Activated CD8-positive, alpha-beta memory T cell treated with anti-CD3 and anti-CD28 coated beads for 36 hours (primary cell): ENCODE results near the gene FXYD1. TPM values are rescaled to one million over a fixed set of nuclear protein-coding genes. Genes with fewer than 3 reads are reported as not detected.

Experiments
- CTCF ChIA-PET: fragments of 350-600 bp; sonication (Branson Sonifier 250); formaldehyde crosslinking; loops from one replicate; lab custom pipeline; 2021; ENCODE audit warnings: antibody characterized with exemption; lab: Charles Lee
- POLR2A ChIA-PET: fragments of 350-600 bp; sonication (Branson Sonifier 250); formaldehyde crosslinking; loops from one replicate; lab custom pipeline; 2021; ENCODE audit warnings: antibody characterized with exemption; lab: Charles Lee
- total RNA-seq, 2 experiments: library from RNA; stranded (reverse); gene quantifications; one replicate each; pipeline ENCODE4 v1.2.3, GENCODE V29; 2021

The FXYD1 gene
- total RNA-seq, 2 experiments from 2014 or later = not detected

DNA sequence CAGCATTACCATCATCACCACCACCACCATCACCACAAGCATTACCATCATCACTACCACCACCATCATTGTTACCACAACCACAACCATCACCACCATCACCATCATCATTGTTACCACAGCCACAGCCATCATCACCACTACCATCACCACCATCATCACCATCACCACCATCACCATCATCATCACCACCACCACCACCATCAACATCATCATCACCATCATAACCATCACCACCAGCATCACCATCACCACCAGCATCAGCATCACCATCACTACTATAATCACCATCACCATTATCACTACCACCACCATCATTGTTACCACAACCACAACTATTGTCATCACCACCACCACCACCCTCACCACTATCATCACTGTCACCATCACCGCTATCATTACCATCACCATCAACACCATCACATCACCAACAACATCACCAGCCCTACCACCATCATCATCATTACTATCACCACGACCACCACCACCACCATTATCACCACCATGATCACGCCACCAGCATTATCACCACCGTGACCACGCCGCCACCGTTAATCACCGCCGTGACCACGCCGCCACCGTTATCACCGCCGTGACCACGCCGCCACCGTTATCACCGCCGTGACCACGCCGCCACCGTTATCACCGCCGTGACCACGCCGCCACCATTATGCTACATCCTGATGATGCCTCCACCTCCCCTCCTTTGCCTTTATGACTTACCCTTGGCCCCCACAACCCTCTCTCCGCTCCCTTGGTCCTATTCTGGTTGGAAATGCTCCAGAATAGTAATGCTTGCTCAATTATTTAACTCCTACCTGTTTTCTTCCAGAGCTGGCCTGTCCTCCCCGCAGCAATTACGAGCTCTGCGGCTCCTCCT lies 33.0 kb upstream of the FXYD1 start:
- ChIA-PET CTCF (no interaction called here), POLR2A (no interaction called here)

DNA sequence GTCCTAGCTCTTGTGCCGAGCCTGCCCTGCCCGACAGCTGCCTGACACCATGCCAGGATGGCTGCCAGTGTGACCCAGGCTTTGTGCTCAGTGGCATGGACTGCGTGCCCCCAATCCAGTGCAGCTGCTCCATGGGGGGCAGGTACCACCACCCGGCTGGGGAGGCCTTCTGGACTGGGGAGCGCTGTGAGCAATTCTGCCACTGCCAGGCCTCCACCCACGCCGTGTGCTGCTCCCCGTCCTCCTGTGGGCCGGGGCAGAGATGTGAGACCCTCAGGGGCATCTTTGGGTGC lies 32.4 kb upstream of the FXYD1 start:
- CTCF ChIA-PET = no interaction called here
- POLR2A ChIA-PET = no interaction called here

DNA sequence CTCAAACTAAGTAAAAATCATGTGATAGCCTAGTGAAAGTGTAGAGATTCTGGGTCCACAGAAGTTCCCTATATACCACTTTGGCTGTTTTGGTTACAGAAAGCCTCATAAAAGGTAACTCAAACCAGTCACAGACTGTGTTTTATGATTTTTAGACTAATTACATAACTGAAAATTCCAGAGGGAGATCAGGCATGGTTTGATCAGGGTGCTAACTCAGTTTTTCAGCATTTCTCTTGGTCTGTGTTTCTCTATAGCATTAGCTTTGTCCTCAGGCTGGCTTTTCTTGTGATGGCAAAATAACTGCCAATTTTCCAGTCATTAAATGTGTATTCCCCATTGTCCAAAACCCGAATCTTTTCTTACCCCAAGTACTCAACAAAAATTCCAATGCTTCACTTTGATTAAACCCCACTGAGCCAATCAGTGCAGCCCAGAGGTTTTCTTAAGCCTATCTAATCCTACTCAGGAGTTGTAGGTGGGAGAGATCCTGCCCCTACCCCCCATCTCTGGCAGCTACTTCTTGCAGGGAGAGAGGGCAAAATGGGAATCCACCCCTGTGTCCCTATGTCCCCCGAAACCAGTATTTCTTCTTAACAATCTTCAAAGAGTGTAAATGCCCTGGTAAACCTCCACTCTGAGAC lies 31.6 kb upstream of the FXYD1 start:
- POLR2A ChIA-PET = no interaction called here

DNA sequence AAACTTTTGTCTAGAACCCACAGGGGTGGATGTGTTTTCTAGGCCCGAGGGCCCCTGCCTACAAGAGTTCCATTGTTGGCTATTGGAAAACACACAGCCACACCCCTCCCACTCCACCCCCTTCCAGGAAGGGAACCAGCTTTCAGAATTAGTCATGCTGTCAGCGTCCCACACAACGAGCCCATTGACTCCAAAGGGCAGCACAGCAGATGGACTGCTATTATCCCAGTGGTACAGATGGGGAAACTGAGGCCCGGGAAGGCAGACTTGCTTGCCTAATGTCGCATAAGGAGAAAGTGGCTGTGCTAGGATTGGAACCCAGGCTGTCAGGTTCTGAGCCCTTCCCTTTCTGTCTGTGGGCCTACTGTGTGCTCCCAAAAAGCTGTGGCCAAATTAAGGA lies 31.1 kb upstream of the FXYD1 start:
- POLR2A ChIA-PET = no interaction called here
- CTCF ChIA-PET = no interaction called here

More for the DNA sequence above, 31.6 kb upstream of the FXYD1 start:
- CTCF ChIA-PET = no interaction called here

DNA sequence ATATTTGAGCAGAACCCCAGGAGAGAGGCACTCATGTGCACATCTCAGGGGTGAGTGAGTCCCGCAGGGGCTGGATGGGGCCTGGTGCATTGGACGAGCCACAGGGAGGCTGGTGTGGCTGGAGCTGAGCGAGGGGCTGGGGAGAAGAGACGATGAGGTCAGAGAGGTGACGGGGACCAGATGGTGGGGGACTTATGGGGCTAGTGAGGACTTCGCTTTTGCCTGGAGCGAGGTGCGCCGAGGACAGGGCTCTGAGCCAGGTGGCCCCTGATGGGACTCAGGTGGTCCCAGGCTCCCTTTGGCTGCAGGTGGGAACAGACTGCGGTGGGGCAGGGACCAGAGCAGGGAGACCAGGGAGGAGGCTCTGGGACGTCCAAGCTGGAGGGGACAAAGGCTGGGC lies 29.9 kb upstream of the FXYD1 start:
- ChIA-PET POLR2A (no interaction called here), CTCF (no interaction called here)

DNA sequence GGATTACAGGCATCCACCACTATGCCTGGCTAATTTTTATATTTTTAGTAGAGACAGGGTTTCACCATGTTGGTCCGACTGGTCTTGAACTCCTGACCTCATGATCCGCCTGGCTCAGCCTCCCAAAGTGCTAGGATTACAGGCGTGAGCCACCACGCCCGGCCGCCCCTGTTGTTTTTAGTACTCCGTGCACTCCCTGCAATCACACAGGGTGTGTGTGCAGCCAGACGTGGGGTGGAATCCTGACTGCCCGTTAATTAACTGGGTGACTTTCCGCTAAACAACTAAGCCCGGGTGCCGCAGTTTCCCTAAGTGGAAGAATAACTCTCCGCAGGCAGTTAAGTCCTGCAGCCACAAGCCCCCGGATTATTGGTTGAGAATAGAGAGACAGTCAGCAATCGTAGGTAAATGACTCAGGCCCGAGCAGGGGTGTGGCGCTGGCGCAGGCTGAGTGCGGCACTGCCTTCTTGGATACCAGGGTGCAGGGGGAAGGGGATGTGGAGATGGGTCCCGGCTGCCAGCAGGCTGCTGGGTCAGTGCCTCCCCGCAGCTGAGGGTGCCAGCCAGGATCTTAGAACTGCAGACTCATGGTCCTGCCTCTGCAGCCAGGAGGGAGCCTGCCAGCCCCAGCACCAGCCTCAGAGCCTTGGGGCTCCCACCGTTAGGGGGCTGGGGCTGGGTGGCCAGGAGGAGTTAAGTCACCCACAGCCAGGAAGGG lies 29.1 kb upstream of the FXYD1 start:
- ChIA-PET CTCF (no interaction called here), POLR2A (no interaction called here)

DNA sequence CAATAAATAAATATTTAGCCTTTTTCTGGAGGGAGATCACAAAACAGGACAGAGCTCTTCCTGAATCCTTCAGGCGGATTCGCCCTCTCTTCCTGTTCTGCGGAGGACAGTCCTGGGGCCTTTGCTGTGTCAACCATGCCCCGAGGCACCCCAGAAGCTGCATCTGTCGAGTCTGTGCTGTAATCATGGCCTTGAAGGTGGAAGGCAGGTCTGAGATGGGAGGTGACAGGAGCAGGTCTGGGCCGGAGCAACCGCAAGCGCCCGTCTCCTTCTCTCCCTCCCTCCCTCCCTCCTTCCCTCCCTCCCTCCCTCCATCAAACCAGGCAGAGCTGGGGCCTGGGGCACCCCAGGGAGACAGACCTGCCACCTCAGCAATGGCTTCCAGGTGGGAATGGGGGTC lies 27.6 kb upstream of the FXYD1 start:
- ChIA-PET POLR2A (no interaction called here), CTCF (interaction anchor here (1.0 to 1.4 kb wide), 3 partner anchors 25 to 44 kb away, joined by 3 to 4 read pairs (median 3); no protein-coding TSS in a partner anchor)

DNA sequence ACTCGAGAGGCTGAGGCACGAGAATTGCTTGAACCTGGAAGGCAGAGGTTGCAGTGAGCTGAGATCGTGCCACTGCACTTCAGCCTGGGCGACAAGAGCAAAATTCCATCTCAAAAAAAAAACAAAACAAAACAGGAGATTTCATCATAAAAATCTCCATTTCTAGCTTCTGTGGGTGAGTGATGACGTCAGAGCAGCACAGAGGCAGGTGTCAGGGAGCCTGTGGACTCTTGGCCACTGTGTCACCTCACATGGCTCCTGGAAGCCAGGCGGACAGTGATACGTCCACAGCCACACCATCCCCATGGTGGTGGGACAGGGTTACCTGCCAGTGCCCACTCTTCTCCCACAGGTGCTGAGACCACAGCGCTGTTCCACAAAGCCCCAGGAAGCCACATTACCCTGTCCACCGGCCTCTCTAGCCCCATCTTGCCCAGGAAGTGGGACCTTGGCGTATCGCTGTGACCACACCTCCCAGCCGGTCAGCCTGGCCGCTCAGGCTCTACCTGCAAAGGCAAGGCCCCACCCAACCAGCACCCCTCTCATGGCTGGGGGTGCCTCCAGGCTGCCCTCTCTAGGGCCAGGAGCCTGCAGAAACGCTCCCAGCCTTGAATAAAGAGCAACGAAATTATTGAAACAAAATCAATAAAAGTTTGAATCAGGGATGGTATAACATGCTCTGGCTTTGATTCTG lies 25.5 kb upstream of the FXYD1 start:
- ChIA-PET POLR2A (no interaction called here), CTCF (no interaction called here)

DNA sequence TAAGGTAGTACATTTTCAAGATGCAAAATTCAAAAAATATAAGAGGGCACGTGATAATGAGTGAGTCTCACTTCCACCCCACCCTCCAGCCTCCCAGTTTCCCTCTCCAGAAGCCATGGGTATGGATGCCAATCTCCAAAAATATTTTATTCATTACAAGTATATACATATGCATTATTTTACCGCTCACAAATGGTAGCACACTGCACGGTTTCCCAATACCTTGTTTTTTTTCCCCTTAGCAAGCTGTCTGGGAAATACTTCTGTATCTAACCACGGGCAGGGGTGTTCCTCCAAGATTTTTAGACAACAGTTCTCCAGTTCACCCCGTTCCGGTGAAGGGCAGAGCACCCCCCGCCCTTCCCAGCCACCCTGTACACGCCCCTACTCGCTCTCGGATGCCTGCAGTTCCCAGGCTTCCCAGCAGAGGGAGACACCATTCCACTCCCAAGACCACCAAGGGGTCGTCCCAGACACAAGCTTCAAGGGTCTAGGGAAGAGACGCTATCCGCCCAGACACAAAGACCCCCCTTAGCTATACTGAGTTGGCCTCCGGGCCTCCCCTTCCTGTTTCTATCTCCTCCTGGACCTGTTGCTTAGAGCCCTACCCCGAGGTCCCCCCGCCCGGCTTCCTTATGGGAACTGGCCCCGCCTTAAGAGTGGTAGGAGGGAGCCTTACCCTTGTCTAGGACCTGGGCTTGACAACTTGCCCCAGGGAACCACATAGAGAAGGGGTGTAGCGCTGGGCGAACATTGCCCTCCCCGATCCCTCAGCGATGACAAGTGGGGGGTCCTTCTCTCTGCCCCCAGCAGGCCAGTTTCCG lies 24.1 kb upstream of the FXYD1 start:
- ChIA-PET POLR2A (no interaction called here), CTCF (interaction anchor here (0.5 to 1.7 kb wide), 10 partner anchors 10 to 487 kb away, joined by 3 to 8 read pairs (median 5); partner anchors contain the start of gene FXYD7)

DNA sequence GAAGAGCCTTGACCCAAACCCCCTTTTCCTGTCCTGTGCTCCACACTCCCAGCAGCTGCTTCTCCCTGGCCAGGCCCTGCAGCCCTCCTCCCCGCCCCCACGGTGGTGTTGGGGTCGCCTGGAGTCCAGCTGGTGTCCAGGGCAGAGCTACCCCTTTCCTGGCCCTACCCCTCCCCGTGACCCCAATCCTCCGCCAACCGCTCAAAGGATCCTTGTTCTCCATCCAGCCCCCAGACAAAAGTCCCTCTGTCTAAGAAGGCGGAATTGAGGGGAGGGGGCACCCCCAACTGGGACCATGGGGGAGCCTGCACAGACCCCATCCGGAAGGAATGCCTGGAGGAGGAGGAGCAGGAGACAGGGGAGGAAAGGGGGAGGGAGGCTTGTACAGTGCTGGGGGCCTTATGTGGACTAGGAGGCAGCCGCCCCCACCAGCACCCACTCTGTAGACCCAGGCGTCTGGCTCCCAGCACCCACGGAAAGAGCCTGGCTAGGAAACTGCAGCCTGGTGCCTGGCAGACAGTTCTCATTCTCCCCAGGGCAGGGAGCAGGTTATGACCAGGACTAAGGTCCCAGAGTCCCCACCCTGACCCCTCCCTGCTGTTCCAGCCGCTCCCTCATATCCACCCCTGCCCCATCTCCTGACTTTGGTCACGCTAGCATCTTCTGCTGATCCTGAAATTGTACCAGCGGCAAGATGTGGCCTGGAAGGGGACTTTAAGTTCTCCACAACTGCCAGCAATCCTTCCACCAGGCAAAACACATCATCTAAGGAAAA lies 23.3 kb upstream of the FXYD1 start, which contains the start of gene FXYD3:
Gene FXYD3, plus strand, starts transcription at position 647 of the 775 bp plus-strand sequence. CDS start 3,554 bp downstream, outside the sequence.
- POLR2A ChIA-PET = no interaction called here
- CTCF ChIA-PET = interaction anchor here (0.5 to 1.7 kb wide), 11 partner anchors 9 to 487 kb away, joined by 3 to 8 read pairs (median 5); partner anchors contain the start of gene FXYD7

DNA sequence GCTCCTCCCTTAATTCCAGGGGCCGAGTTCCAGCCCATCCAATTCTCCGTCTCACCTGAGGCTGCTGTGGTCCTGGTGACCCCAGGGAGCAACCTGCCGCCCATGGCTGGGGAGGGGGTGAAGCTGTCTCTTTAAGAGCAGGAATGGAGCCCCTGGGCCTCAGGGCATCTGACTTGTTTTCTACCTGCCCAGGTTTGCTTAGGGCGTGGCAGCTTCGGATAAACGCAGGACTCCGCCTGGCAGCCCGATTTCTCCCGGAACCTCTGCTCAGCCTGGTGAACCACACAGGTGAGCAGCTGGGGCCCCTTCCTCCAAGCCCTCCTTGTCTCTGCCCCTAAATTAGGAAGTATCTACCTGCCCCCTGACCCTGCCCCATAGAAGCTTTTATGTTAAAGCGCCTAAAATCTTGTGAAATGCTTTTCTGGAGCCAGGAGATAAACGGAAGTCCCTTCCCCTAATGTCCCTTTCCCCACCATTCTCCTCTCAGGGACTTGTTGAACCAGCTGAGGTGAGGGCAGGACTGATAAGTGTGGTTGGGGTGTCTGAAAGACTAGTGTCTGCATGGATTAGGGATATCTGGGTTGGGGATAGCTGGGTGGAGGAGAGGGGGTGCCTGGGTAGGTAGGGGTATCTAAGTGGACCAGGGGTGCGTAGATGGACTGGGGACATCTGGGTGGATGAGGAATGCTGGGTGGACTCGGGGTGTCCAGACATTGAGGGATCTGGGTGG lies 22.4 kb upstream of the FXYD1 start:
- POLR2A ChIA-PET = interaction anchor here (0.5 to 0.6 kb wide), 2 partner anchors 37 to 72 kb away, joined by 5 read pairs; no protein-coding TSS in a partner anchor
- CTCF ChIA-PET = interaction anchor here (1.3 to 1.4 kb wide), 2 partner anchors 19 to 21 kb away, joined by 5 to 6 read pairs; partner anchors contain the start of gene LGI4

DNA sequence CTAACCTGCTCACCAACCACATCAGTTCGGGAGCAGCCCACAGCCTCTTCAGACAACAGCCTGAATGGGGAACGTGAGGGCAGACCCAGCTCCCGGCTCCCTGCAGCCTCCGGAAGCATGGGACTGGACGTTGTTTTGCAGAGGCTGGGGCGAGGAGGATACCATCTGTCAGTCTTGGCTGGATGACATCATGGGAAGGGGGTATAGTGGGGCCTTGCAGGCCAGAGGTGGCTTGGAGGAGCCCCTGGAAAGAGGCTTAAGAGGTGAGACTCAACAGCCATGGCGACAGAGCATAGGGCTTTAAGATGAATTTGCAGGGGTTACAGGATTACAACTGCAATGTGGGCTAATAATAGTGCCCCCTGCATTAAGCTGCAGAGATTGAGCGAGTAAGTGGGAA lies 21.5 kb upstream of the FXYD1 start:
- ChIA-PET CTCF (interaction anchor here (0.6 to 1.4 kb wide), 3 partner anchors 18 to 36 kb away, joined by 3 to 6 read pairs (median 5); partner anchors contain the start of gene LGI4), POLR2A (interaction anchor here (0.6 kb wide), 1 partner anchor 73 kb away, joined by 5 read pairs; no protein-coding TSS in a partner anchor)

DNA sequence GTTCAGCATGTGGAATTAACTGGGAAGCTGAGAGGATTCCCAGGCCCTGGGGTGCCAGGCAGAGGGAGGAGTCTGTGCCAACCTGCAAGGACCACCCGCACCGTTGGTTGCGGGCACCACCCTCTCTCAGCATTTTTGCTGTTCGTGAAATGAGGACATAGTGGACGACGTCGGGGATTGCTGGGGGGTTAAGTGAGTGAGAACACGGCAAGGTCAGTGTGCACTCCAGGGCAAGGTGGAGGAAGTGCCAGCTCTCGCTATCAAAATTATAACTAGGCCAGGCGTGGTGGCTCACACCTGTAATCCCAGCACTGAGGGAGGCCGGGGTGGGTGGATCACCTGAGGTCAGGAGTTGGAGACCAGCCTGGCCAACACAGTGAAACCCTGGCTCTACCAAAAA lies 20.8 kb upstream of the FXYD1 start:
- POLR2A ChIA-PET = no interaction called here
- CTCF ChIA-PET = interaction anchor here (0.6 to 1.5 kb wide), 4 partner anchors 18 to 51 kb away, joined by 3 to 6 read pairs (median 5); partner anchors contain the start of gene LGI4

DNA sequence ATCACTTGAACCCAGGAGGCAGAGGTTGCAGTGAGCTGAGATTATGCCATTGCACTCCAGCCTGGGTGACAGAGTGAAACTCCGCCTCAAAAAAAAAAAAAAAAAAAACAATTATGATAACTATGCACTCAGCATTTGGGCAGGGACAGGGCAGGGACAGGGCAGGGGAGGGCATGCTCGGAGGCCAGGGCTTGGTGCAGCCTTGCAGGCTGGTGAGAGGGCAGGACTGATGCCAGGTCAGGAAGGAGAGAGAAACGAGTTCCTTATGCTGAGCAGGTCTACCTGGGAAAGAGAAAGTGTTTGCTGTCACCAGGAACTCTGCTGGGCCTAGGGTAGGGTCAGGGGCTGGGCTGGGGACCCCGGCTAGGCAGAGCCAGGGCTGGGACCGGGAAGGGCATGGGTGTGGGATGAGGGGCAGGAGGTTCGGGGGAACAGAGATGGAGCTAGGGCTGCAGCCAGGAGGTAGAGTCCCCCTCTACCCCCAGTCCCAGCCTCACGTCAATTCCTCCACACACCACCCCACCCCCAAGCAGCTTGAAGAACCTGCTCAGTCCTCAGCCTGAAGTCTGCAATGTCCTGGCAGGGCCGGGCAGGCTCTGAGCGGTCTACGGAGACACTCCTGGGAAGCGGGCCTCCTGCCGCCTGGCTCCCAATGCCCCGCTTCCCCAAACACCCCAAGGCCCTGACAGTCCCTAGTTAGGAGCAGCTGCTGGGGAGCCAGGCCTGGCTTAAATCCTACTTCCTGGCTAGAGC lies 20.2 kb upstream of the FXYD1 start:
- POLR2A ChIA-PET = no interaction called here
- CTCF ChIA-PET = interaction anchor here (1.5 to 1.8 kb wide), 2 partner anchors 27 to 51 kb away, joined by 5 to 6 read pairs; no protein-coding TSS in a partner anchor

DNA sequence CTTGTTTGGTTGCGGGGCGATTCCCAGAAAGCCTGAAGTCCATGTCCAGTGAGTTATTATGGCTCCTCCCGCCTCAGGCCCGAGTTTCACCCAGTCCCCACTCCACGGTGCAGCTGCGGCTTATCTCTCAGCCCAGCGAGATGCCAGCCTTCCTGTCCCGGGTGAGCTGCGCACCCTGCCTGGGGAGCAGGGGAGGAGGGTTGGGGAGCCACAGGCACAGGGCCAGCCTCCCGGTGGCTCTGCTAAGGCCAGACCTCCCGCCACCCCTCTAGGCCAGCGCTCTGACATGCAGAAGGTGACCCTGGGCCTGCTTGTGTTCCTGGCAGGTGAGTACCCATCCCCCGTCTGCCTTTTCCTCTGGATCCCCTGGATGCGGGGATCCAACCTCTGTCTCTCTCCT lies 19.5 kb upstream of the FXYD1 start:
- ChIA-PET CTCF (interaction anchor here (1.5 to 1.8 kb wide), 2 partner anchors 28 to 52 kb away, joined by 5 to 6 read pairs; no protein-coding TSS in a partner anchor), POLR2A (no interaction called here)
